ENCODE measurements around the gene NLRC5.
"Not testable (repeated sequence)": the region's sequence is repeated elsewhere in the genome, so short reads cannot be mapped to it uniquely, and the experiment has no call there.

NLRC5 gene

GRCh38 chr16:57001026-57001679 lies 11.8 kb downstream of the NLRC5 start:
- no peak for DNase-seq

DNA sequence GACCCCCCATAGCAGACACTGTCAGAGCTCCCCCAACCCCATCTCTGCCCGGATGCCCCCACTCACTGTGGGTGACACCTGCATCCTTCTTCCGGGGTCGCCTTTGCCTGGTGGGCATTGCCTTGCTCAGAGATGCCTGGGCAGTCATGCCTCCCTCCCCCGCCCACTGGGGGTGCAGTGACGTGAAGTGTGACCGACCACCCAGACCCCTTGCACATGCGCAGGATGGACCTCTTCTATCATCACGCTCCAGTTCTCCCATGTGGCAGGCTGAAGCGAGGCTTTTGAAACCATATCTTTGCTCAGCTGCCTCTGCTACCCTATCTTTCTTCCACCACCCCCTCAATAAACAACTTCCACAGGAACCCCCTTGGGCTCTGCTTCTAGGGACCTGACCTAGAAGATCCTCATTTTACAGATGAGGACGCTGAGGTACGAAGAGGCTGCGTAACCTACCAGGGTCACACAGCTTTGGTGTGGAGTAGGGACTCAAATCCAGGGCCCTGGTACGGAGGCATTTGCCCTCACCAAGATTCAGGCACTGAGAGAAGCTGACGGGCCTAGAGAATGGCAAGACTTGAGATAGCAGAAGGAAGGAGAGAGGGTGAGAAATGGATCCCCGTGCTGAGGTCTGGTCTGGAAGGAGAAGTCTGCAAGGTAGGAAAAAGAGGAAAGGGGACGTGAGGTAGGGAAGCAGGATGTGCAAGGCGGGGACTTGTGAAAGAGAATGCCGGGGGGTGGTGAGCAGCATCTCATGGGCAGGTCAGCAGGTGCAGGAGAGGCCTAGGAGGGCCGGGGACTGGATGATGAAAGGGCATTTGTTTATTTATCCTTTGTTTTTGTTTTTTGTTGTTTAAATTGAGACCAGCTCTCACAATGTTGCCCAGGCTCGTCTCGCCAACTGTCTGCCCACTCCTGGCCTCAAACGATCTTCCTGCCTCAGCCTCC lies 14.4 kb downstream of the NLRC5 start:
- DNase-seq = no peak

- DNase-seq = no peak
Observed at GRCh38 chr16:57004387-57005250, 15.3 kb downstream of the NLRC5 start.

DNA sequence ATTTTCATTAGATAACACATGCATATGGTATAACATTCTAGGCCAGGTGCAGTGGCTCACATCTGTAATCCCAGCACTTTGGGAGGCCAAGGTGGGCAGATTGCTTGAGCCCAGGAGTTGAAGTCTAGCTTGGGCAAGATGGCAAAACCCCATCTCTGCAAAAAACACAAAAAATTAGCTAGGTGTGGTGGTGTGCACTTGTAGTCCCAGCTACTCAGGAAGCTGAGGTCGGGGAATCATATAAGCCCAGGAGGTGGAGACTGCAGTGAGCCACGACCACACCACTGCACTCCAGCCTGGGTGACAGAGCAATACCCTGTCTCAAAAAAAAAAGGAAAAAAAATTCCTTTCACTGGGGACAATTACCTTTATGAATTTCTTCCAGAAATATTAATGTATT lies 16.2 kb downstream of the NLRC5 start:
- not testable (repeated sequence) for DNase-seq

DNA sequence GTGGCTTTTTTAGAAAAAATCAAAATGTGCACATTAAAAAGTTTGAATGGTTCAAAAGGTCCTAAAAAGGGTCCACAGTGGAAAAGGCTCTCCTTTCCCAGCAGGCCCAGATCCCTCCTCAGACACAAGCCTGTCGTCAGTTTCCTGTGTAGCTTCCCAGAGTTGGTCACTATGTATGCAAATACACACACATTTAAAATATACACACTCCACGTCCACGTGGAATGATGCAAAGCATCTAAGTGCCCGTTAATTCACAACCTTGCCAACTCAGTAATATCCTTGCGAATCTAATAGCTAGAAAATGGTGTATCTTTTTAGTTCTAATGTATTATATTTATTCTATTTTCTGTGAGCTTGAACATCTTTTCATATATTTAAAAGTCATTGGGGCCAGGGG lies 17.7 kb downstream of the NLRC5 start:
- DNase-seq = no peak

DNA sequence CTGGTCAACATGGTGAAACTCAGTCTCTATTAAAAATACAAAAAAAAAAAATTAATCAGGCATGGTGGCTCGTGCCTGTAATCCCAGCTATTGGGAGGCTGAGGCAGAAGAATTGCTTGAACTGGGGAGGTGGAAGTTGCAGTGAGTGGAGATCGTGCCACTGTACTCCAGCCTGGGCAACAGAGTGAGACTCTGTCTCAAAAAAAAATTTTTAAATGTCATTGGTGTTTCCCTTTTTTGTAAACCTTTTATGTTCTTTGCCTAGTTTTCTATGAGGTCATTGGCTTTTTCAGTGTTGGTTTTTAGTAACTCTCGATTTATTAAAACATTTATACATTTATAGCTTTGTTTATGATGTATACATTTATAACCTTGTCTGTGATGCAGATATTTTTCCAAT lies 18.2 kb downstream of the NLRC5 start:
- no peak for DNase-seq

- DNase-seq = no peak
Observed at GRCh38 chr16:57008440-57008839, 19.1 kb downstream of the NLRC5 start.

GRCh38 chr16:57009643-57010170 lies 20.4 kb downstream of the NLRC5 start:
- no peak for DNase-seq

DNA sequence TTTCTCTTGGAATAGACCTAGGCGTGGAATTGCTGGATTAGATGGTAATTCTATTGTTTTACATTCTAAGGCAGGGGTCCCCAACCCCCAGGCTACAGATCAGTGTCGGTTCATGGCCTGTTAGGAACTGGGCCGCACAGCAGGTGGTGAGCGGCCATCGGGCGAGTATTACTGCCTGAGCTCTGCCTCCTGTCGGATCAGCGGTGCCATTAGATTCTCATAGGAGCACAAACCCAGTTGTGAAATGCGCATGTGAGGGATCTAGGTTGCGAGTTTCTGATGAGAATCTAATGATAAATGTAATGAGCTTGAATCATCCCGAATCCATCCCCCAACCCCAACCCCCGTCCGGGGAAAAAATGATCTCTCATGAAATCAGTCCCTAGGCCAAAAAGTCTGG lies 23.0 kb downstream of the NLRC5 start:
- DNase-seq = no peak

DNA sequence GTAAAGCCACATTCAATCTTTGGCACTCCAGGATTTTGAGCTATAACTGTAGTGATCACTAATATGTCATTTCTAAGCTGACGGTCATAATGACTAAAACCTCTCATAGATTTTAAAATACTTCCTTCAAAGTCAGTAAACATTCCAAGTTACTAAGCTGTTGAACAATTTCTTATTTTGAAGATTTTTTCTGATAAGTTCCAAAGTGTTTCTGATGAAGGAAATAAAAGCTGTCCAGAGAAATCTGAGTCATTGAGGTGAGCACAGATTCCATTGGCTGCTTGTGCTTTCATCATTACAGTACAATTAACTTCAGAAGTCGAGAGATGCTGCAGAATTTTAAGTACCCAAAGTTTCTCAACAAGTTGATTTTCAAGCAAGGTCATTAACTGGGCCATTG lies 23.9 kb downstream of the NLRC5 start:
- no peak for DNase-seq

GRCh38 chr16:57013902-57014301 lies 24.5 kb downstream of the NLRC5 start:
- no peak for DNase-seq

DNA sequence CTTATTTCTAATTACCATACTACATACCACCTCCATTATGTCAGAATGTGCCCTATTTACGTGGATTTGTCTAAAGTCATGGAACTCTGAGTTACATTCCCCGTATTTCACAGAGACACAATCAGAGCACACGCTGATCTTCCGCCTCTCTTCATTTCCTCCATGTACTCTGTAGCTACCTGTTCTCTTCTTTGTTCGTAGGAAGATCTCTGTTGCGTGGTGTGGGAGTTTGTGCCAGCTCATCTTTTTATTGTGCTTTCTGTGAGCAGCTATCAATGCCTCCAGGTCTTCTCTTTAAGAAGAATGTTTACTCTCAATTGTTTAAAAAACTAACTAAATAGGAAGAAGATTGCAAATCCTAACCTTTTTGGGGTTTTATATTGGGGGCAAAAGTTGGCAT lies 26.9 kb downstream of the NLRC5 start:
- DNase-seq = no peak

DNA sequence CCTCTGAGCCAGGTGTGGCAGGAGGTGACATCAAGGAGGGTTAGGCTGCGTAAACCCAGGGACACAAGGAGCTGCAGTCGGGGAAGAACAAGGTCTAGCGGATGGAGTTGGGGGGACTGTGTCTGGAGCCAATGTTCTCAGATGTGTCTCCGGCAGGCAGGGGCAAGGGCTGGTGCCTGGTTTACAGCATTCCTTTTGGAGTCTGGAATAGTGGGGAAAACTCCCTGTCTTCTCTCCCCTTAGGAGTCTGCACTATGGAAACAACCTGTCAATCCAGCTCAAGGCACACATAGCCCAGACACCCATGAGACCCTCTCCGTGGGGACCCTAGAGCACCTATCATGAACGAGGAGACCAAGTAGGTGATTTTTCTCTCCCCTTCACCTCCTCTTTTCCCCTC lies 27.5 kb downstream of the NLRC5 start:
- DNase-seq = no peak

DNA sequence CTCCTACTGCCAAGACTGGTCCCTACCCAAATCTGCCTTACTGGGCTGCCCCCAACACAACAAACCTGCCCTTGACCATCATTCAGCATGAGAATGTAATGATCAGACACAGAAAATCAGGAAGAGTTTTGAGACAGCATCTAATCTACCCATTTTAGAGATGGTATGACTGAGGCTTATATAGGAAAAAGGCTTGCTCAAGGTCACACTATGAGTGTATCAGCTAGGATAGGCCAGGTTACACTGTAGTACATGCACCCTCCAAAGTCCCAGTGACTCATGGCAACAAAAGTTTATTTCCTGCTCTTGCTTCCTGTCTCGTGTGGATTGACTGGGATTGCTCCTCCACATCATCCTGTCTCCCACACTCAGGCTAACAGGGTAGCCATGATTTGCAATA lies 27.9 kb downstream of the NLRC5 start:
- no peak for DNase-seq

DNA sequence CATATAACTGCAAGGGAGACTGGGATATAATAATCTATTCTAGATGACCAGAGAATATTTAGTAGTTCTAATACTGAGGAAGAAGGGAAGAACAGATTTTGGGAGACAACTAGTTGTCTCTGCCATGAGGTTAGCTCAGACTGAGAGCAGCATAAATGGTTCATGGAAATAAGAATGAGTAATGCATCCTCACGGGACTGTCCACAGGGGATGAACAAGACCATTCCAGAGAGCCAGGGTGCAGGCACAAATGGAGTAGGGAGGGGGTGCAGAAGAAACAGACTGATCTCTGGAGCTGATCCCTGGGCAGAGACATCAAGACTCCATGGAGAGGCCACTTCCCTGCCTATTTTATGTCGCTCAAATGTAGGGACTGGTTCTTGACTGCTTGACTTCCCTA lies 30.4 kb downstream of the NLRC5 start:
- no peak for DNase-seq

DNA sequence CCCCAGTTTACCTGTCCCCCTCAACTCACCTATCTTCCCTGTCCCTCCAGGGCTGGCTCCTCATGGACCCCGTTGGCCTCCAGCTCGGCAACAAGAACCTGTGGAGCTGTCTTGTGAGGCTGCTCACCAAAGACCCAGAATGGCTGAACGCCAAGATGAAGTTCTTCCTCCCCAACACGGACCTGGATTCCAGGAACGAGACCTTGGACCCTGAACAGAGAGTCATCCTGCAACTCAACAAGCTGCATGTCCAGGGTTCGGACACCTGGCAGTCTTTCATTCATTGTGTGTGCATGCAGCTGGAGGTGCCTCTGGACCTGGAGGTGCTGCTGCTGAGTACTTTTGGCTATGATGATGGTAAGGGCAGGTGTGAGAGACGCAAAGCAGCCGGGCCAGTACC lies 31.3 kb downstream of the NLRC5 start:
- no peak for DNase-seq

DNA sequence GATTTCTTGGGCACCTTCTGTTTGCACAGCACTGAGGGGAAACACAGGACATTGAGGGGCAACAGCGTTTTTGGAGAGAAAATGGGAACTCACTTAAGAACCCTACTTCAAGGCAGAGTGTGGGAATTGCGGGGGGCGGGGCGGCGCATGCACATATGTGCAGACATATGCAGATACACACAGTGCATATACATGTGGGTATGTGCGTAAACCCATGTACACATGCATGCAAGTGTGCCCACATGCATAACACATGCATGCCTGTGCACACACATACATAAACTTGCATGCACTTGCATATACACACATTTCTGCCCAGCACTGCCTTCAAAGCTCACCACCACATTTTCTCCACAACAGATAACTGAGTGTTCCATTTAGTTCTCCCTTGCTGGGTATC lies 32.4 kb downstream of the NLRC5 start:
- DNase-seq = no peak

- DNase-seq = no peak
Observed at GRCh38 chr16:57022445-57022844, 33.1 kb downstream of the NLRC5 start.

DNA sequence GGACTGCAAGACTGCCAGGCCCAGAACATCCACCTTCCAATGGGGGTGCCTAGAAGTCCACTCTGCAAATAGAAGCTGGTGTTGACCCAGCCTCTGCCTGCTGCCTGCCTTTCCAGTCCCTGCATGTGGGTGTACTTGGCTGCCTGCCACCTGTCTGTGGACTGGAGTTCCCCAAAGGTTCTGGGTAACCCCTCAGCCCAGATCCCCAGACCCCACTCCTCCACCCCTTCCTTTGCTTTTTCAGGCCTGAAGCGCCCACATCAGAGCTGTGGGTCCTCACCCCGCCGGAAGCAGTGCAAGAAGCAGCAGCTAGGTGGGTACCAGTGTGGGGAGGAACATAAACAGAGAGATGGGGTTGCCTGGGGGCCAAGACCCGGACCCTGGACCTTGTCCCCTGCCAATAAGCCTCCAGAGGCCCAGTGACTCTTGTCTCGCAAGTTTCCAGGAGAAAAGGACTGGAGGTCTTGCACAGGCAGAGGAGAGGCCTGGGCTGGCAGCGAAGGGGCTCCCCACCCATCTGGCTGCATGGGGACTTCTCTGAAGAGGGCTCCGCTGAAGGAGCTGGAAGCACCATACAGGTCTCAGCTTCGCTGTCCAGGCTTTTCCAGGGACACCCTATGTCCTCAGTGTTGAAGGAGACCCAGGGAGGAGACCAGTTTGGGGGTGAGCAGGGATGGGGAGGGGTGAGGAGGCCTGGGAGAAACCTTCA lies 34.3 kb downstream of the NLRC5 start:
- DNase-seq = peak; percentile 69

DNA sequence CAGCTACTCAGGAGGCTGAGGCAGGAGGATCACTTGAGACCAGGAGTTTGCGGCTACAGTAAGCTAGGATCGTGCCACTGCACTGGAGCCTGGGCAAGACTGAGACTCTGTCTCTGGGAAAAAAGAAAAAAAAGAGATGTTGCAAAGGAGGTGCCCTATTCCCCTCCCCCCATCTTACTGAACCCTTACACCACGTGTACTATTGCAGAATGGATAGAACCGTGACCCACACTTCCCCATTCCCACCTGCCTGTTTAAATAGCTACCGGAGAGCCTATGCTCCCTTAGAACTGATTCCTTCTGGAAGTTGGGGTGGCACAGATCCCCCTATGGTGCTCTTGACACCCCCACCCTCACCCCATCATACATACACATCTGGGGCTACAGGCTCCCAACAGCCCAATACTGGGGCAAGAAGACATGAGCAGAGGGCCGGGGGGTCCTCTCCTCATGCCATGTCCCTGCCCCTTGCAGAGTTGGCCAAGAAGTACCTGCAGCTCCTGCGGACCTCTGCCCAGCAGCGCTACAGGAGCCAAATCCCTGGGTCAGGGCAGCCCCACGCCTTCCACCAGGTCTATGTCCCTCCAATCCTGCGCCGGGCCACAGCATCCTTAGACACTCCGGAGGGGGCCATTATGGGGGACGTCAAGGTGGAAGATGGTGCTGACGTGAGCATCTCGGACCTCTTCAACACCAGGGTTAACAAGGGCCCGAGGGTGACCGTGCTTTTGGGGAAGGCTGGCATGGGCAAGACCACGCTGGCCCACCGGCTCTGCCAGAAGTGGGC lies 35.7 kb downstream of the NLRC5 start:
- DNase-seq = no peak

DNA sequence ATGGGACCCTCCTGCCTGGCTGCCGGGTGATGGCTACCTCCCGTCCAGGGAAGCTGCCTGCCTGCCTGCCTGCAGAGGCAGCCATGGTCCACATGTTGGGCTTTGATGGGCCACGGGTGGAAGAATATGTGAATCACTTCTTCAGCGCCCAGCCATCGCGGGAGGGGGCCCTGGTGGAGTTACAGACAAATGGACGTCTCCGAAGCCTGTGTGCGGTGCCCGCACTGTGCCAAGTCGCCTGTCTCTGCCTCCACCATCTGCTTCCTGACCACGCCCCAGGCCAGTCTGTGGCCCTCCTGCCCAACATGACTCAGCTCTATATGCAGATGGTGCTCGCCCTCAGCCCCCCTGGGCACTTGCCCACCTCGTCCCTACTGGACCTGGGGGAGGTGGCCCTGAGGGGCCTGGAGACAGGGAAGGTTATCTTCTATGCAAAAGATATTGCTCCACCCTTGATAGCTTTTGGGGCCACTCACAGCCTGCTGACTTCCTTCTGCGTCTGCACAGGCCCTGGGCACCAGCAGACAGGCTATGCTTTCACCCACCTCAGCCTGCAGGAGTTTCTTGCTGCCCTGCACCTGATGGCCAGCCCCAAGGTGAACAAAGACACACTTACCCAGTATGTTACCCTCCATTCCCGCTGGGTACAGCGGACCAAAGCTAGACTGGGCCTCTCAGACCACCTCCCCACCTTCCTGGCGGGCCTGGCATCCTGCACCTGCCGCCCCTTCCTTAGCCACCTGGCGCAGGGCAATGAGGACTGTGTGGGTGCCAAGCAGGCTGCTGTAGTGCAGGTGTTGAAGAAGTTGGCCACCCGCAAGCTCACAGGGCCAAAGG lies 36.8 kb downstream of the NLRC5 start:
- no peak for DNase-seq
